ENCODE results near the gene PNP. TPM values are rescaled to one million over a fixed set of nuclear protein-coding genes. Genes with fewer than 3 reads are reported as not detected.
"Not testable (repeated sequence)": the region's sequence is repeated elsewhere in the genome, so short reads cannot be mapped to it uniquely, and the experiment has no call there.

PNP gene
- total and polyA plus RNA-seq, 2 donors (not counting 3 experiments of a cell fraction or from before 2014, with no cell fraction given): 245 to 271 TPM

DNA sequence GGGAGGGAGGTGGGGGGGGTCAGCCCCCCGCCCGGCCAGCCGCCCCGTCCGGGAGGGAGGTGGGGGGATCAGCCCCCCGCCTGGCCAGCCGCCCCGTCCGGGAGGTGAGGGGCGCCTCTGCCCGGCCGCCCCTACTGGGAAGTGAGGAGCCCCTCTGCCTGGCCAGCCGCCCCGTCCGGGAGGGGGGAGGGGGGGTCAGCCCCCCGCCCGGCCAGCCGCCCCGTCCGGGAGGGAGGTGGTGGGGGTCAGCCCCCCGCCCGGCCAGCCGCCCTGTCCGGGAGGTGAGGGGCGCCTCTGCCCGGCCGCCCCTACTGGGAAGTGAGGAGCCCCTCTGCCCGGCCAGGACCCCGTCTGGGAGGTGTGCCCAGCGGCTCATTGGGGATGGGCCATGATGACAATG, 37.5 kb downstream of the PNP start:
- CTCF ChIA-PET; intact Hi-C loops (cut with micrococcal nuclease); H3K79me2 ChIP-seq (ENCODE audit: control insufficient read depth, insufficient read depth, low read length); H2AFZ ChIP-seq (ENCODE audit: low read depth, low read length); DNase-seq (ENCODE audit: low read depth, low spot score); POLR2A ChIA-PET; H3K4me3 ChIP-seq (replicated peaks in 1 of 3; ENCODE audit: insufficient read depth in 1 of 3, low read depth in 1 of 3, low read length in 3 of 3); H4K20me1 ChIP-seq (replicated peaks; ENCODE audit: control insufficient read depth, extremely low read depth, insufficient read depth, low read length); H3K27me3 ChIP-seq (ENCODE audit: control insufficient read depth in 2 of 2, insufficient read depth in 2 of 2, low read length in 2 of 2); dilution Hi-C loops (cut with MboI; ENCODE audit: extremely low pct_ligation_motif_present, low sequenced_read_pairs); H3K9me3 ChIP-seq (replicated peaks; ENCODE audit: control insufficient read depth, insufficient read depth, low read length); H3K9me1 ChIP-seq (replicated peaks; ENCODE audit: control insufficient read depth, extremely low read depth, insufficient read depth, low read length); H3K4me2 ChIP-seq (ENCODE audit: insufficient read depth, low read length); H3K27ac ChIP-seq (ENCODE audit: insufficient read depth, low read depth, low read length); H3K36me3 ChIP-seq (ENCODE audit: control insufficient read depth in 2 of 2, extremely low read depth in 1 of 2, insufficient read depth in 2 of 2, low read length in 2 of 2); H3K9ac ChIP-seq (replicated peaks; ENCODE audit: extremely low read depth, insufficient read depth, low read length); BruUV-seq (replicated peaks); FAIRE-seq: not testable (repeated sequence)
- peaks cover 11% of the 10 kb centered on the region for H3K4me1 ChIP-seq (ENCODE audit: control insufficient read depth, extremely low read depth, insufficient read depth, low read length)

DNA sequence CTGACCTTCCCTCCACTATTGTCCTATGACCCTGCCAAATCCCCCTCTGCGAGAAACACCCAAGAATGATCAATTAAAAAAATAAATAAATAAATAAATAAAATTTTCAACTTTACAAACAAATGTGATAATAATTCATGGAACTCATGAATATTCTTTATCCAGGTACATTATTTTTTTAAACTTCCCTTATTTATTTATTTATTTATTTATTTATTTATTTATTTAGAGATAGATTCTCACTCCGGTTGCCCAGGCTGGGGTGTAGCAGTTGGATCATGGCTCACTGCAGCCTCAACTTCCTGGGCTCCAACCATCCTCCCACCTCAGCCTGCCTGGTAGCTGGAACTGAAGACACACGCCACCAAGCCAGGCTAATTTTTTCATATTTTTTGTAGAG, 38.3 kb downstream of the PNP start:
- H4K20me1 ChIP-seq (replicated peaks; ENCODE audit: control insufficient read depth, extremely low read depth, insufficient read depth, low read length); intact Hi-C loops (cut with micrococcal nuclease); H3K9ac ChIP-seq (replicated peaks; ENCODE audit: extremely low read depth, insufficient read depth, low read length); H3K27me3 ChIP-seq (ENCODE audit: control insufficient read depth in 2 of 2, insufficient read depth in 2 of 2, low read length in 2 of 2); dilution Hi-C loops (cut with MboI; ENCODE audit: extremely low pct_ligation_motif_present, low sequenced_read_pairs); H3K4me3 ChIP-seq (replicated peaks in 1 of 3; ENCODE audit: insufficient read depth in 1 of 3, low read depth in 1 of 3, low read length in 3 of 3); DNase-seq (ENCODE audit: low read depth, low spot score); H3K4me2 ChIP-seq (ENCODE audit: insufficient read depth, low read length); H3K9me3 ChIP-seq (replicated peaks; ENCODE audit: control insufficient read depth, insufficient read depth, low read length); H3K9me1 ChIP-seq (replicated peaks; ENCODE audit: control insufficient read depth, extremely low read depth, insufficient read depth, low read length); H3K79me2 ChIP-seq (ENCODE audit: control insufficient read depth, insufficient read depth, low read length); FAIRE-seq; BruUV-seq (replicated peaks); POLR2A ChIA-PET; H3K27ac ChIP-seq (ENCODE audit: insufficient read depth, low read depth, low read length); CTCF ChIA-PET; H3K36me3 ChIP-seq (ENCODE audit: control insufficient read depth in 2 of 2, extremely low read depth in 1 of 2, insufficient read depth in 2 of 2, low read length in 2 of 2); H2AFZ ChIP-seq (ENCODE audit: low read depth, low read length): not testable (repeated sequence)
- peaks cover 17% of the 10 kb centered on the region for H3K4me1 ChIP-seq (ENCODE audit: control insufficient read depth, extremely low read depth, insufficient read depth, low read length)

- no TSS peak for BruUV-seq (replicated peaks)
- H3K9me3 ChIP-seq (replicated peaks; ENCODE audit: control insufficient read depth, insufficient read depth, low read length): no peaks in the 10 kb centered on the region
- no peaks in the 10 kb centered on the region for H4K20me1 ChIP-seq (replicated peaks; ENCODE audit: control insufficient read depth, extremely low read depth, insufficient read depth, low read length)
- H3K9ac ChIP-seq (replicated peaks; ENCODE audit: extremely low read depth, insufficient read depth, low read length): no peak overlapping the region
- POLR2A ChIA-PET: no interaction called here
- H2AFZ ChIP-seq (ENCODE audit: low read depth, low read length): no peak overlapping the region
- DNase-seq (ENCODE audit: low read depth, low spot score) (no peak), FAIRE-seq (no peak)
- dilution Hi-C loops (cut with MboI; ENCODE audit: extremely low pct_ligation_motif_present, low sequenced_read_pairs) (no loop called here), intact Hi-C loops (cut with micrococcal nuclease) (no loop called here)
- CTCF ChIA-PET: no interaction called here
- TF ChIP-seq EZH2 (IDR thresholded peaks at IDR 0.05; ENCODE audit: borderline replicate concordance, low read depth, low read length, severe bottlenecking): no peak
- TF ChIP-seq POLR2AphosphoS5 (IDR thresholded peaks at IDR 0.05; ENCODE audit: insufficient read depth, low read depth, low read length): no peak
- TF ChIP-seq MYC (IDR thresholded peaks at IDR 0.05; ENCODE audit: low read depth, low read length): no peak
- no peak for TF ChIP-seq JUN (IDR thresholded peaks at IDR 0.05; ENCODE audit: borderline replicate concordance, insufficient read depth, insufficient read length, low read depth)
- TF ChIP-seq CTCF (IDR thresholded peaks at IDR 0.05; ENCODE audit: extremely low read depth in 1 of 2, insufficient read depth in 1 of 2, low read depth in 1 of 2, low read length in 2 of 2): no peak
- no peak for TF ChIP-seq MAX (IDR thresholded peaks at IDR 0.05; ENCODE audit: insufficient read depth, insufficient read length)
- no peak for TF ChIP-seq POLR2A (IDR thresholded peaks at IDR 0.05; ENCODE audit: low read depth, low read length)
- no peak for TF ChIP-seq GATA2 (IDR thresholded peaks at IDR 0.05; ENCODE audit: insufficient read depth, insufficient read length, low read depth, low read length)
- no peak for TF ChIP-seq FOS (IDR thresholded peaks at IDR 0.05; ENCODE audit: borderline replicate concordance, insufficient read depth, low read length)
- no peaks in the 10 kb centered on the region for H3K79me2 ChIP-seq (ENCODE audit: control insufficient read depth, insufficient read depth, low read length)
- no peaks in the 10 kb centered on the region for H3K36me3 ChIP-seq (ENCODE audit: control insufficient read depth in 2 of 2, extremely low read depth in 1 of 2, insufficient read depth in 2 of 2, low read length in 2 of 2)
- H3K4me2 ChIP-seq (ENCODE audit: insufficient read depth, low read length): no peak overlapping the region
- no peak overlapping the region for H3K4me3 ChIP-seq (replicated peaks in 1 of 3; ENCODE audit: insufficient read depth in 1 of 3, low read depth in 1 of 3, low read length in 3 of 3)
- no peak overlapping the region for H3K27ac ChIP-seq (ENCODE audit: insufficient read depth, low read depth, low read length)
- peaks cover 24% of the 10 kb centered on the region for H3K4me1 ChIP-seq (ENCODE audit: control insufficient read depth, extremely low read depth, insufficient read depth, low read length)
- no peaks in the 10 kb centered on the region for H3K9me1 ChIP-seq (replicated peaks; ENCODE audit: control insufficient read depth, extremely low read depth, insufficient read depth, low read length)
- no peaks in the 10 kb centered on the region for H3K27me3 ChIP-seq (ENCODE audit: control insufficient read depth in 2 of 2, insufficient read depth in 2 of 2, low read length in 2 of 2)
These were observed 39.2 kb downstream of the PNP start for GRCh38 chr14:20508367-20508766.
